GM12865 (cell line): Measurements from ENCODE around the gene ACOT6.
"Not testable (repeated sequence)": the region's sequence is repeated elsewhere in the genome, so short reads cannot be mapped to it uniquely, and the experiment has no call there.

ENCODE experiments used
- DNase-seq: peaks from one replicate; pipeline ENCODE4 v3.0.0; 2010; ENCODE audit warnings: low read depth
- H3K4me3 ChIP-seq: 2 replicates; pipeline ENCODE4 v1.5.1; 2011; ENCODE audit warnings: mild to moderate bottlenecking, low read depth, low read length, control low read depth
- TF ChIP-seq, protein P1 (sequence below): IDR thresholded peaks from 2 replicates; pipeline ENCODE4 v1.5.1; 2011; ENCODE audit warnings: low read length, control low read depth, low read depth, inconsistent platforms; ENCODE audit not compliant: insufficient read depth; ENCODE audit errors: missing control alignments

Gene ACOT6

GRCh38 chr14:73644531-73645247, 32.4 kb downstream of the ACOT6 start, which contains the start of gene DNAL1:
DNAL1 (plus strand) TSS chr14:73644986; CDS start chr14:73645040, 54 bp downstream.
- H3K4me3 ChIP-seq, result peak within 1 kb of the TSS; percentile 89
- peak; percentile 96 for DNase-seq
- TF ChIP-seq, protein P1, sequence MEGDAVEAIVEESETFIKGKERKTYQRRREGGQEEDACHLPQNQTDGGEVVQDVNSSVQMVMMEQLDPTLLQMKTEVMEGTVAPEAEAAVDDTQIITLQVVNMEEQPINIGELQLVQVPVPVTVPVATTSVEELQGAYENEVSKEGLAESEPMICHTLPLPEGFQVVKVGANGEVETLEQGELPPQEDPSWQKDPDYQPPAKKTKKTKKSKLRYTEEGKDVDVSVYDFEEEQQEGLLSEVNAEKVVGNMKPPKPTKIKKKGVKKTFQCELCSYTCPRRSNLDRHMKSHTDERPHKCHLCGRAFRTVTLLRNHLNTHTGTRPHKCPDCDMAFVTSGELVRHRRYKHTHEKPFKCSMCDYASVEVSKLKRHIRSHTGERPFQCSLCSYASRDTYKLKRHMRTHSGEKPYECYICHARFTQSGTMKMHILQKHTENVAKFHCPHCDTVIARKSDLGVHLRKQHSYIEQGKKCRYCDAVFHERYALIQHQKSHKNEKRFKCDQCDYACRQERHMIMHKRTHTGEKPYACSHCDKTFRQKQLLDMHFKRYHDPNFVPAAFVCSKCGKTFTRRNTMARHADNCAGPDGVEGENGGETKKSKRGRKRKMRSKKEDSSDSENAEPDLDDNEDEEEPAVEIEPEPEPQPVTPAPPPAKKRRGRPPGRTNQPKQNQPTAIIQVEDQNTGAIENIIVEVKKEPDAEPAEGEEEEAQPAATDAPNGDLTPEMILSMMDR, result no peak

GRCh38 chr14:73645248-73645610, 32.9 kb downstream of the ACOT6 start:
- H3K4me3 ChIP-seq, result peak overlapping the region; percentile 89
- TF ChIP-seq, protein P1, result no peak
- no peak for DNase-seq

DNA sequence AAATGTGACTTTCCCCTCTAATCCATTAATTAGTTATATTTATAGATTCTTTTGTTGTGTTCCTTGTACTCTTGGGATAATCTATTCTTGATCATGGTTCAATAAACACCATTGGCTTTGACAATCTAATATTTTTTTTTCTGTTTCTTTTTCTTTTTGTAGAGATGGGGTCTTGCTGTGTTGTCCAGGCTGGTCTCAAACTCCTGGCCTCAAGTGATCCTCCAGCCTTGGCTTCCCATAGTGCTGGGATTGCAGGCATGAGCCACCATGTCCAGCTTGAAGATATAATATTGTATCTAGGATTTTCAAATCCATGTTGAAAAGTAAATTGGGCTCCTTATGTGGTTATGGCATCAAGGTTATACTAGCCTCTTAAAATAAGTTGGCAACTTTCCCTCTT, 38.7 kb downstream of the ACOT6 start:
- DNase-seq, result no peak
- TF ChIP-seq, protein P1, result no peak
- no peak overlapping the region for H3K4me3 ChIP-seq

DNA sequence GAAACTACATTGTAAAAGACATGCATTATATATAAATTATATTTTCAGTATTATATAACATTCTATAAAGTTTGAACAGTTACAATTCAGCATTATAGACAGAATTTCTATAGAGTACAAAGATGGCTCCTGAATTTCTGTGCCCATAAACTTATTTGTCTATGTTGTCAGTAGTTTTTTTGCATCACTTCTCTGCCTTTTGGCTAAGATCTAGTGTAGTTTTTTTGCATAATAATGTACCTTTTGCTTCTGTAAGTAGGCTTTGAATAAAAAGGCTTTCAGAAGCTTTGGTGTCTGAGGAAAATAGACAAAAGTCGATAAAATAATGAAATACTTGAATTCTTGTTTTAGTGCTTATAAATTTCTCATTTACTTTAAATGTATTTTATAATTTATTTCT, 43.5 kb downstream of the ACOT6 start:
- TF ChIP-seq, protein P1, result no peak
- DNase-seq, result no peak
- no peak overlapping the region for H3K4me3 ChIP-seq

DNA sequence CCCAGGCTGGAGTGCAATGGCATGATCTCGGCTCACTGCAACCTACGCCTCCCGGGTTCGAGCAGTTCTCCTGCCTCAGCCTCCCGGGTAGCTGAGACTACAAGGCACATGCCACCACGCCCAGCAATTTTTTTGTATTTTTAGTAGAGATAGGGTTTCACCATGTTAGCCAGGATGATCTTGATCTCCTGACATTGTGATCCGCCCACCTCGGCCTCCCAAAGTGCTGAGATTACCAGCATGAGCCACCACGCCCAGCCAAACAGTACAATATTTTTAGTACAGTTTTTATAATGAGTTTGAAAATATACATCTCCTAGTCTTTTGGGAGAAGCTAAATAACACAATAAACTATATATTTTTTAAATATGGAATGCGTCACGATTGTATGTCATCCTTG, 46.9 kb downstream of the ACOT6 start:
- H3K4me3 ChIP-seq, DNase-seq: not testable (repeated sequence)

GRCh38 chr14:73660511-73660910, 48.2 kb downstream of the ACOT6 start:
- H3K4me3 ChIP-seq, result no peak overlapping the region
- TF ChIP-seq, protein P1, result no peak
- DNase-seq, result no peak

DNA sequence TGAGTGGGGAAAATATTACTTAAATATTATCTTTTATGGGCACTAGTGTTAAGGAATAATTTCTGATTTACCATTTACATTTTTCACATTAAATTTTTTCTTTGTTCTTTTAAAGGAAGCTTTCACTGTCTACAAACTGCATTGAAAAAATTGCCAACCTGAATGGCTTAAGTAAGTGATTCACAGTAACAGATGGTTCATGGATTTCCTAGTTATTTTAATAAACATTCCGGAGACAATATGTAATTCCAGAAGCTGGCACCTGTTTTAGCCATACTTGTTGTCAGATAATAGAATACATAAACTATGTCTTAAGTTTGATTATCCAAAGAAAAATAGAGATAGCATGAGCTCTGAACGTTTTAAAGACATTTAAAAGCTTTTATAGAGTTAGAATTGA, 49.6 kb downstream of the ACOT6 start:
- TF ChIP-seq, protein P1, result no peak
- DNase-seq, result no peak

More for the DNA sequence above, 49.6 kb downstream of the ACOT6 start:
- no peak overlapping the region for H3K4me3 ChIP-seq
